Measurements from ENCODE around the gene SLC36A1. TPM values are rescaled to one million over a fixed set of nuclear protein-coding genes. Genes with fewer than 3 reads are reported as not detected.

SLC36A1 gene
- total and polyA plus RNA-seq, 2 donors (not counting 3 experiments of a cell fraction or from before 2014, with no cell fraction given): 11.8 to 14.5 TPM

DNA sequence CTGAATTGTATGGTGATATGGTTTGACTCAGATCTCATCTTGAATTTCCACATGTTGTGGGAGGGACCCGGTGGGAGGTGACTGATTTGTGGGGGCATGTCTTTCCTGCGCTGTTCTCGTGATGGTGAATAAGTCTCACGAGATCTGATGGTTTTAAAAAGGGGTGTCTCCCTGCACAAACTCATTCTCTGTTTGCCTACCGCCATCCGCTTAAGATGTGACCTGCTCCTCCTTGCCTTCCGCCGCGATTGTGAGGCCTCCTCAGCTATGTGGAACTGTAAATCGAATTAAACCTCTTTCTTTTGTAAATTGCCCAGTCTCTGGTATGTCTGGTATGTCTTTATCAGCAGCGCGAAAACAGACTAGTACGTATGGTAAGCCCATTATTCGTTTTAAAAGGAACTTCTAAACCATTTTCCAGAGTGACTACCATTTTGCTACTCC is 48.7 kb downstream of the SLC36A1 start:
- no peaks in the 10 kb centered on the region for H4K20me1 ChIP-seq (replicated peaks; ENCODE audit: control insufficient read depth, extremely low read depth, insufficient read depth, low read length)
- TF ChIP-seq JUN (IDR thresholded peaks at IDR 0.05; ENCODE audit: borderline replicate concordance, insufficient read depth, insufficient read length, low read depth) (no peak), GATA2 (IDR thresholded peaks at IDR 0.05; ENCODE audit: insufficient read depth, insufficient read length, low read depth, low read length) (no peak), EZH2 (IDR thresholded peaks at IDR 0.05; ENCODE audit: borderline replicate concordance, low read depth, low read length, severe bottlenecking) (no peak), POLR2A (IDR thresholded peaks at IDR 0.05; ENCODE audit: low read depth, low read length) (no peak), MYC (IDR thresholded peaks at IDR 0.05; ENCODE audit: low read depth, low read length) (no peak), FOS (IDR thresholded peaks at IDR 0.05; ENCODE audit: borderline replicate concordance, insufficient read depth, low read length) (no peak), POLR2AphosphoS5 (IDR thresholded peaks at IDR 0.05; ENCODE audit: insufficient read depth, low read depth, low read length) (no peak)
- TF ChIP-seq, protein P1, sequence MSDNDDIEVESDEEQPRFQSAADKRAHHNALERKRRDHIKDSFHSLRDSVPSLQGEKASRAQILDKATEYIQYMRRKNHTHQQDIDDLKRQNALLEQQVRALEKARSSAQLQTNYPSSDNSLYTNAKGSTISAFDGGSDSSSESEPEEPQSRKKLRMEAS (IDR thresholded peaks at IDR 0.05; ENCODE audit: insufficient read depth, insufficient read length): no peak
- TF ChIP-seq, protein P2, sequence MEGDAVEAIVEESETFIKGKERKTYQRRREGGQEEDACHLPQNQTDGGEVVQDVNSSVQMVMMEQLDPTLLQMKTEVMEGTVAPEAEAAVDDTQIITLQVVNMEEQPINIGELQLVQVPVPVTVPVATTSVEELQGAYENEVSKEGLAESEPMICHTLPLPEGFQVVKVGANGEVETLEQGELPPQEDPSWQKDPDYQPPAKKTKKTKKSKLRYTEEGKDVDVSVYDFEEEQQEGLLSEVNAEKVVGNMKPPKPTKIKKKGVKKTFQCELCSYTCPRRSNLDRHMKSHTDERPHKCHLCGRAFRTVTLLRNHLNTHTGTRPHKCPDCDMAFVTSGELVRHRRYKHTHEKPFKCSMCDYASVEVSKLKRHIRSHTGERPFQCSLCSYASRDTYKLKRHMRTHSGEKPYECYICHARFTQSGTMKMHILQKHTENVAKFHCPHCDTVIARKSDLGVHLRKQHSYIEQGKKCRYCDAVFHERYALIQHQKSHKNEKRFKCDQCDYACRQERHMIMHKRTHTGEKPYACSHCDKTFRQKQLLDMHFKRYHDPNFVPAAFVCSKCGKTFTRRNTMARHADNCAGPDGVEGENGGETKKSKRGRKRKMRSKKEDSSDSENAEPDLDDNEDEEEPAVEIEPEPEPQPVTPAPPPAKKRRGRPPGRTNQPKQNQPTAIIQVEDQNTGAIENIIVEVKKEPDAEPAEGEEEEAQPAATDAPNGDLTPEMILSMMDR (IDR thresholded peaks at IDR 0.05; ENCODE audit: extremely low read depth in 1 of 2, insufficient read depth in 1 of 2, low read depth in 1 of 2, low read length in 2 of 2): no peak
- no peaks in the 10 kb centered on the region for H3K9me3 ChIP-seq (replicated peaks; ENCODE audit: control insufficient read depth, insufficient read depth, low read length)
- no peak overlapping the region for H3K27ac ChIP-seq (ENCODE audit: insufficient read depth, low read depth, low read length)
- POLR2A ChIA-PET: no interaction called here
- H3K4me3 ChIP-seq (replicated peaks in 1 of 3; ENCODE audit: insufficient read depth in 1 of 3, low read depth in 1 of 3, low read length in 3 of 3): no peak overlapping the region
- no peak overlapping the region for H3K4me2 ChIP-seq (ENCODE audit: insufficient read depth, low read length)
- CTCF ChIA-PET: interaction anchor here (1.0 kb wide), 1 partner anchor 49 kb away, joined by 5 read pairs; the partner anchor contains the start of gene SLC36A1
- no TSS peak for BruUV-seq (replicated peaks)
- no peaks in the 10 kb centered on the region for H3K79me2 ChIP-seq (ENCODE audit: control insufficient read depth, insufficient read depth, low read length)
- FAIRE-seq: no peak
- no peak overlapping the region for H2AFZ ChIP-seq (ENCODE audit: low read depth, low read length)
- H3K9ac ChIP-seq (replicated peaks; ENCODE audit: extremely low read depth, insufficient read depth, low read length): no peak overlapping the region
- H3K9me1 ChIP-seq (replicated peaks; ENCODE audit: control insufficient read depth, extremely low read depth, insufficient read depth, low read length): no peaks in the 10 kb centered on the region
- intact Hi-C loops (cut with micrococcal nuclease) (no loop called here), dilution Hi-C loops (cut with MboI; ENCODE audit: extremely low pct_ligation_motif_present, low sequenced_read_pairs) (no loop called here)
- no peaks in the 10 kb centered on the region for H3K36me3 ChIP-seq (ENCODE audit: control insufficient read depth in 2 of 2, extremely low read depth in 1 of 2, insufficient read depth in 2 of 2, low read length in 2 of 2)
- DNase-seq (ENCODE audit: low read depth, low spot score): no peak
- no peaks in the 10 kb centered on the region for H3K4me1 ChIP-seq (ENCODE audit: control insufficient read depth, extremely low read depth, insufficient read depth, low read length)
- no peaks in the 10 kb centered on the region for H3K27me3 ChIP-seq (ENCODE audit: control insufficient read depth in 2 of 2, insufficient read depth in 2 of 2, low read length in 2 of 2)

Data from endothelial cell of umbilical vein (primary cell).